ENCODE measurements around the gene PRR15.

PRR15 gene

GRCh38 chr7:29567174-29567573 is 3.5 kb downstream of the PRR15 start:
- no peak overlapping the region for H3K4me3 ChIP-seq (replicated peaks; ENCODE audit: low read depth, low read length)
- no peak for TF ChIP-seq CTCF (IDR thresholded peaks at IDR 0.05; ENCODE audit: low read length, missing control alignments)
- no peak for DNase-seq (ENCODE audit: low read depth)

GRCh38 chr7:29569648-29570047 is 6.0 kb downstream of the PRR15 start:
- peak; percentile 50 for DNase-seq (ENCODE audit: low read depth)
- H3K4me3 ChIP-seq (replicated peaks; ENCODE audit: low read depth, low read length): no peak overlapping the region
- TF ChIP-seq CTCF (IDR thresholded peaks at IDR 0.05; ENCODE audit: low read length, missing control alignments): no peak

GRCh38 chr7:29572558-29572957 is 8.9 kb downstream of the PRR15 start:
- no peak for DNase-seq (ENCODE audit: low read depth)
- no peak overlapping the region for H3K4me3 ChIP-seq (replicated peaks; ENCODE audit: low read depth, low read length)
- no peak for TF ChIP-seq CTCF (IDR thresholded peaks at IDR 0.05; ENCODE audit: low read length, missing control alignments)

GRCh38 chr7:29573567-29573966 is 9.9 kb downstream of the PRR15 start:
- DNase-seq (ENCODE audit: low read depth): no peak

GRCh38 chr7:29574659-29575058 is 11.0 kb downstream of the PRR15 start:
- no peak for DNase-seq (ENCODE audit: low read depth)
- TF ChIP-seq CTCF (IDR thresholded peaks at IDR 0.05; ENCODE audit: low read length, missing control alignments): no peak
- no peak overlapping the region for H3K4me3 ChIP-seq (replicated peaks; ENCODE audit: low read depth, low read length)

More at GRCh38 chr7:29573567-29573966, 9.9 kb downstream of the PRR15 start:
- H3K4me3 ChIP-seq (replicated peaks; ENCODE audit: low read depth, low read length): no peak overlapping the region
- TF ChIP-seq CTCF (IDR thresholded peaks at IDR 0.05; ENCODE audit: low read length, missing control alignments): no peak

GRCh38 chr7:29587195-29587808 is 23.7 kb downstream of the PRR15 start:
- no peak for TF ChIP-seq CTCF (IDR thresholded peaks at IDR 0.05; ENCODE audit: low read length, missing control alignments)
- H3K4me3 ChIP-seq (replicated peaks; ENCODE audit: low read depth, low read length): no peak overlapping the region
- DNase-seq (ENCODE audit: low read depth): no peak

- no peak overlapping the region for H3K4me3 ChIP-seq (replicated peaks; ENCODE audit: low read depth, low read length)
- TF ChIP-seq CTCF (IDR thresholded peaks at IDR 0.05; ENCODE audit: low read length, missing control alignments): no peak
- DNase-seq (ENCODE audit: low read depth): no peak
Measured at GRCh38 chr7:29588212-29588611, 24.6 kb downstream of the PRR15 start.
